ENCODE measurements around the gene D2HGDH. TPM values are rescaled to one million over a fixed set of nuclear protein-coding genes. Genes with fewer than 3 reads are reported as not detected.

The D2HGDH gene
- total RNA-seq, 1 donor from 2014 or later, result 13.9 TPM

- no peak for DNase-seq (ENCODE audit: low read depth)
- TF ChIP-seq CTCF (conservative IDR thresholded peaks at IDR 0.05; ENCODE audit: low read depth, low read length), result no peak
These were observed 25.6 kb upstream of the D2HGDH start for GRCh38 chr2:241708879-241709278.

GRCh38 chr2:241719093-241719492 is 15.3 kb upstream of the D2HGDH start:
- TF ChIP-seq CTCF (conservative IDR thresholded peaks at IDR 0.05; ENCODE audit: low read depth, low read length), result no peak
- DNase-seq (ENCODE audit: low read depth), result no peak
- no peak overlapping the region for H3K4me3 ChIP-seq (ENCODE audit: low read depth, low read length)

More at GRCh38 chr2:241708879-241709278, 25.6 kb upstream of the D2HGDH start:
- no peak overlapping the region for H3K4me3 ChIP-seq (ENCODE audit: low read depth, low read length)

GRCh38 chr2:241720099-241720498 is 14.3 kb upstream of the D2HGDH start:
- no peak for TF ChIP-seq CTCF (conservative IDR thresholded peaks at IDR 0.05; ENCODE audit: low read depth, low read length)
- no peak for DNase-seq (ENCODE audit: low read depth)

GRCh38 chr2:241720560-241720959 is 13.9 kb upstream of the D2HGDH start:
- TF ChIP-seq CTCF (conservative IDR thresholded peaks at IDR 0.05; ENCODE audit: low read depth, low read length), result no peak
- no peak for DNase-seq (ENCODE audit: low read depth)

More at GRCh38 chr2:241720099-241720498, 14.3 kb upstream of the D2HGDH start:
- H3K4me3 ChIP-seq (ENCODE audit: low read depth, low read length), result no peak overlapping the region

GRCh38 chr2:241721852-241722251 is 12.6 kb upstream of the D2HGDH start:
- H3K4me3 ChIP-seq (ENCODE audit: low read depth, low read length), result no peak overlapping the region
- TF ChIP-seq CTCF (conservative IDR thresholded peaks at IDR 0.05; ENCODE audit: low read depth, low read length), result no peak
- no peak for DNase-seq (ENCODE audit: low read depth)

More at GRCh38 chr2:241720560-241720959, 13.9 kb upstream of the D2HGDH start:
- H3K4me3 ChIP-seq (ENCODE audit: low read depth, low read length), result no peak overlapping the region

- no peak overlapping the region for H3K4me3 ChIP-seq (ENCODE audit: low read depth, low read length)
- no peak for DNase-seq (ENCODE audit: low read depth)
- TF ChIP-seq CTCF (conservative IDR thresholded peaks at IDR 0.05; ENCODE audit: low read depth, low read length), result no peak
These were observed 11.5 kb upstream of the D2HGDH start for GRCh38 chr2:241722896-241723454.
